ENCODE data around the gene RNF213. TPM values are rescaled to one million over a fixed set of nuclear protein-coding genes. Genes with fewer than 3 reads are reported as not detected.

The RNF213 gene
- total and polyA plus RNA-seq, 10 of the 15 experiments (the other 5 are each of a cell fraction or from before 2014, with no cell fraction given), result 18.6 to 145 (median 65.8) TPM

- in situ Hi-C loops (cut with MboI), result no loop called here
- RAD21 ChIA-PET (ENCODE audit: unreplicated experiment), result no interaction called here
- POLR2A ChIA-PET, result interaction anchor here (0.6 kb wide), 1 partner anchor 337 kb away, joined by 5 read pairs; no protein-coding TSS in a partner anchor
Measured at GRCh38 chr17:80419255-80419654, 158.6 kb downstream of the RNF213 start.

More at GRCh38 chr17:80419255-80419654, 158.6 kb downstream of the RNF213 start:
- Histone ChIP-seq H3K9me3 (replicated peaks; ENCODE audit: control insufficient read depth, insufficient read depth, low read length) (no peaks in the 10 kb centered on the region), H2AFZ (ENCODE audit: control insufficient read depth, low read depth, low read length) (no peak overlapping the region), H3K27me3 (replicated peaks in 1 of 2; ENCODE audit: control insufficient read depth in 2 of 2, insufficient read depth in 2 of 2, low read length in 1 of 2) (no peaks in the 10 kb centered on the region), H3K27ac (ENCODE audit: control insufficient read depth, insufficient read depth) (no peak overlapping the region), H3K79me2 (ENCODE audit: control insufficient read depth, insufficient read depth, low read length) (peaks cover 5% of the 10 kb centered on the region), H3K9ac (ENCODE audit: control insufficient read depth, insufficient read depth, low read length) (no peak overlapping the region), H3K4me1 (ENCODE audit: control insufficient read depth, insufficient read depth, low read length) (no peaks in the 10 kb centered on the region), H3K36me3 (ENCODE audit: control insufficient read depth in 2 of 2, insufficient read depth in 2 of 2, low read length in 1 of 2) (no peaks in the 10 kb centered on the region; a peak in 1 of 4 replicates), H3K4me3 (no peak overlapping the region), H4K20me1 (ENCODE audit: control insufficient read depth, insufficient read depth) (no peaks in the 10 kb centered on the region; the same call in 1 of the 2 replicates), H3K4me2 (ENCODE audit: control insufficient read depth, insufficient read depth) (no peak overlapping the region)
- CTCF ChIA-PET, result no interaction called here
- SMC1A ChIA-PET (ENCODE audit: uncharacterized antibody, unreplicated experiment), result no interaction called here
- DNase-seq (ENCODE audit: low read depth, low spot score) (no peak), FAIRE-seq (no peak), ATAC-seq (no peak)
- no TSS peak for BruUV-seq (replicated peaks)
- 89% methylated on average over 11 of the region's 11 CpGs for WGBS (ENCODE audit: insufficient coverage, insufficient replicate concordance, low lambda C conversion rate, missing lambda C conversion rate)
- intact Hi-C loops (cut with micrococcal nuclease; ENCODE audit: unreplicated experiment), result no loop called here
- TF ChIP-seq ESRRA (IDR thresholded peaks at IDR 0.05; ENCODE audit: low read length) (no peak), USF2 (IDR thresholded peaks at IDR 0.05; ENCODE audit: borderline replicate concordance, low read depth, low read length) (no peak), MYB (IDR thresholded peaks at IDR 0.05; ENCODE audit: borderline replicate concordance, low read depth, low read length) (no peak), ZNF384 (IDR thresholded peaks at IDR 0.05; ENCODE audit: borderline replicate concordance, low read depth, low read length) (no peak), SIN3A (IDR thresholded peaks at IDR 0.05; ENCODE audit: low read depth, low read length) (no peak), HDAC2 (IDR thresholded peaks at IDR 0.05) (no peak), NR2C2 (IDR thresholded peaks at IDR 0.05; ENCODE audit: borderline replicate concordance, control insufficient read depth, insufficient read length, low read depth) (no peak), TAF1 (IDR thresholded peaks at IDR 0.05; ENCODE audit: borderline replicate concordance, low read depth, low read length) (no peak), RELB (IDR thresholded peaks at IDR 0.05; ENCODE audit: low read depth) (no peak), ASH2L (IDR thresholded peaks at IDR 0.05; ENCODE audit: borderline replicate concordance, low read depth) (no peak), MLLT1 (IDR thresholded peaks at IDR 0.05) (no peak), CBX5 (IDR thresholded peaks at IDR 0.05; ENCODE audit: low read depth) (no peak), IRF3 (IDR thresholded peaks at IDR 0.05) (no peak), CEBPZ (IDR thresholded peaks at IDR 0.05; ENCODE audit: low read depth, low read length) (no peak), ZNF274 (IDR thresholded peaks at IDR 0.05; ENCODE audit: insufficient read depth, insufficient read length) (no peak), CHD1 (IDR thresholded peaks at IDR 0.05; ENCODE audit: low read depth, low read length) (no peak), CREB1 (IDR thresholded peaks at IDR 0.05; ENCODE audit: low read depth) (no peak)

All from GM12878 (cell line).